GM23338 (cell line): Measurements from ENCODE around the gene EIF4G3. TPM values are rescaled to one million over a fixed set of nuclear protein-coding genes. Genes with fewer than 3 reads are reported as not detected.

ENCODE experiments used
- ATAC-seq: fragments of 200-7000 bp; cut with Tn5 transposase; 3 replicates; pipeline ENCODE4 v1.9.1; 2020
- DNase-seq: peaks from one replicate; pipeline ENCODE4 v3.0.0-alpha.2; 2015; ENCODE audit warnings: low spot score
- H2AFZ ChIP-seq: fragments of 200-600 bp; sonication (generic); 2 replicates; pipeline ENCODE4 v1.8.0; 2016; ENCODE audit warnings: antibody characterized with exemption, mild to moderate bottlenecking, moderate library complexity
- H3F3A ChIP-seq: fragments of 200-600 bp; sonication (generic); replicated peaks from 2 replicates; pipeline ENCODE4 v1.8.0; 2017; ENCODE audit warnings: antibody characterized with exemption, mixed run types, low read depth
- H3K27ac ChIP-seq: fragments of 200-600 bp; sonication (generic); 2 replicates; pipeline ENCODE4 v1.6.1; 2016; ENCODE audit warnings: low read depth
- H3K27me3 ChIP-seq: fragments of 200-600 bp; sonication (generic); 2 replicates; pipeline ENCODE4 v1.8.0; 2016; ENCODE audit warnings: mild to moderate bottlenecking, mixed run types, moderate library complexity; ENCODE audit not compliant: insufficient read depth
- H3K36me3 ChIP-seq: fragments of 200-600 bp; sonication (generic); 2 replicates; pipeline ENCODE4 v1.8.0; 2016; ENCODE audit warnings: mild to moderate bottlenecking; ENCODE audit not compliant: insufficient read depth
- H3K4me1 ChIP-seq: fragments of 200-600 bp; sonication (generic); 2 replicates; pipeline ENCODE4 v1.8.0; 2016; ENCODE audit warnings: mild to moderate bottlenecking, moderate library complexity; ENCODE audit not compliant: insufficient read depth
- H3K4me2 ChIP-seq: fragments of 200-600 bp; sonication (generic); 2 replicates; pipeline ENCODE4 v1.7.1; 2017; ENCODE audit warnings: mixed run types
- H3K4me3 ChIP-seq: fragments of 200-600 bp; sonication (generic); 2 replicates; pipeline ENCODE4 v1.6.1; 2016; ENCODE audit warnings: mixed run types
- H3K79me2 ChIP-seq: fragments of 200-600 bp; sonication (generic); replicated peaks from 2 replicates; pipeline ENCODE4 v1.8.0; 2017; ENCODE audit warnings: mild to moderate bottlenecking; ENCODE audit not compliant: insufficient read depth
- H3K9me2 ChIP-seq: fragments of 200-600 bp; sonication (generic); 2 replicates; pipeline ENCODE4 v1.8.0; 2017; ENCODE audit not compliant: insufficient read depth
- H4K20me1 ChIP-seq: fragments of 200-600 bp; sonication (generic); replicated peaks from 2 replicates; pipeline ENCODE4 v1.8.0; 2017; ENCODE audit warnings: mild to moderate bottlenecking; ENCODE audit not compliant: insufficient read depth
- H3K27ac Mint-ChIP-seq: 2 replicates; pipeline ENCODE4 v1.8.0; 2020; ENCODE audit warnings: inconsistent platforms, mild to moderate bottlenecking, moderate library complexity, mixed read lengths
- H3K27me3 Mint-ChIP-seq: 3 replicates; pipeline ENCODE4 v1.8.0; 2022; ENCODE audit warnings: low read depth, mild to moderate bottlenecking, moderate library complexity, mixed read lengths, inconsistent platforms; ENCODE audit not compliant: insufficient read depth, poor library complexity
- H3K36me3 Mint-ChIP-seq: 3 replicates; pipeline ENCODE4 v1.8.0; 2021; ENCODE audit warnings: low read depth, mild to moderate bottlenecking, inconsistent platforms, moderate library complexity, mixed read lengths
- H3K4me1 Mint-ChIP-seq: 3 replicates; pipeline ENCODE4 v1.8.0; 2020; ENCODE audit warnings: mild to moderate bottlenecking, inconsistent platforms, mixed read lengths
- H3K4me3 Mint-ChIP-seq: 3 replicates; pipeline ENCODE4 v1.8.0; 2021; ENCODE audit warnings: moderate library complexity, mild to moderate bottlenecking, inconsistent platforms, mixed read lengths
- H3K9me3 Mint-ChIP-seq: 3 replicates; pipeline ENCODE4 v1.8.0; 2020; ENCODE audit warnings: moderate library complexity, mild to moderate bottlenecking, inconsistent platforms, mixed read lengths
- EZH2phosphoT487 ChIP-seq: fragments of 200-600 bp; sonication (generic); IDR thresholded peaks from one replicate; pipeline ENCODE4 v1.8.1; 2018; ENCODE audit warnings: antibody characterized with exemption; ENCODE audit not compliant: unreplicated experiment
- NANOG ChIP-seq: IDR thresholded peaks from 2 replicates; pipeline ENCODE4 v1.6.1; 2016; ENCODE audit warnings: antibody characterized with exemption, borderline replicate concordance
- POLR2AphosphoS5 ChIP-seq: IDR thresholded peaks from 2 replicates; pipeline ENCODE4 v1.6.1; 2016; ENCODE audit warnings: antibody characterized with exemption, low read depth
- ZNF331 ChIP-seq: fragments of 250-450 bp; sonication (Bioruptor Pico); IDR thresholded peaks from 2 replicates; pipeline ENCODE4 v1.5.0; 2020; ENCODE audit warnings: low read depth, mild to moderate bottlenecking, moderate library complexity
- polyA plus RNA-seq: library from polyadenylated mRNA; unstranded; fragments of >200 nt; fragmentation: Nextera tagmentation; extraction: Ambion mirVana; gene quantifications from 2 replicates; pipeline ENCODE4 v1.2.1, GENCODE V29; 2016
- total RNA-seq: library from RNA; depleted of rRNA; stranded (reverse); fragments of >200 nt; shearing (Covaris generic); gene quantifications from 2 replicates; pipeline ENCODE4 v1.2.3, GENCODE V29; 2014
- TF ChIP-seq, protein P1 (sequence below), 2 experiments: fragments of 200-600 bp in 1 of 2; sonication (generic) in 1 of 2; conservative IDR thresholded peaks; 2 replicates each; pipeline versions ENCODE4 v1.5.1 to v1.6.1; 2016 to 2017; ENCODE audit warnings: antibody characterized with exemption in 2 of 2, low read depth in 2 of 2, mild to moderate bottlenecking in 2 of 2, moderate library complexity in 1 of 2
- TF ChIP-seq, protein P2 (sequence below): IDR thresholded peaks from one replicate; pipeline ENCODE4 v1.6.1; 2018; ENCODE audit warnings: antibody characterized with exemption; ENCODE audit not compliant: unreplicated experiment

EIF4G3 gene
- total and polyA plus RNA-seq, 2 experiments from 2014 or later = 37.9 to 68.1 TPM

DNA sequence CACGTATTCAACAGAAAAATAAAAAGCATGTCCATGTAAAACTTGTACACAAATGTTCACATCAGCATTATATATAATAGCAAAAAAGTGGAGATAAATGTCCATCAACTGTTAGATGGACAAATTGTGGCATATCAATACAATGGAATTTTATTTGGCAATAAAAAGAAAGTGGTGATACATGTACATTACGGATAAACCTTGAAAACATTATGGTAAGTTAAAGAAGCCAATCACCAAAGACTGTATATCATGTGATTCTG is 76.9 kb downstream of the EIF4G3 start:
- peaks cover 24% of the 10 kb centered on the region for H3K36me3 Mint-ChIP-seq
- TF ChIP-seq NANOG (no peak), EZH2phosphoT487 (no peak), ZNF331 (CRISPR knock-in tag) (no peak)
- TF ChIP-seq, protein P1, sequence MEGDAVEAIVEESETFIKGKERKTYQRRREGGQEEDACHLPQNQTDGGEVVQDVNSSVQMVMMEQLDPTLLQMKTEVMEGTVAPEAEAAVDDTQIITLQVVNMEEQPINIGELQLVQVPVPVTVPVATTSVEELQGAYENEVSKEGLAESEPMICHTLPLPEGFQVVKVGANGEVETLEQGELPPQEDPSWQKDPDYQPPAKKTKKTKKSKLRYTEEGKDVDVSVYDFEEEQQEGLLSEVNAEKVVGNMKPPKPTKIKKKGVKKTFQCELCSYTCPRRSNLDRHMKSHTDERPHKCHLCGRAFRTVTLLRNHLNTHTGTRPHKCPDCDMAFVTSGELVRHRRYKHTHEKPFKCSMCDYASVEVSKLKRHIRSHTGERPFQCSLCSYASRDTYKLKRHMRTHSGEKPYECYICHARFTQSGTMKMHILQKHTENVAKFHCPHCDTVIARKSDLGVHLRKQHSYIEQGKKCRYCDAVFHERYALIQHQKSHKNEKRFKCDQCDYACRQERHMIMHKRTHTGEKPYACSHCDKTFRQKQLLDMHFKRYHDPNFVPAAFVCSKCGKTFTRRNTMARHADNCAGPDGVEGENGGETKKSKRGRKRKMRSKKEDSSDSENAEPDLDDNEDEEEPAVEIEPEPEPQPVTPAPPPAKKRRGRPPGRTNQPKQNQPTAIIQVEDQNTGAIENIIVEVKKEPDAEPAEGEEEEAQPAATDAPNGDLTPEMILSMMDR (conservative IDR thresholded peaks at IDR 0.05; ENCODE audit: low read depth in 2 of 2) = no peak
- TF ChIP-seq, protein P2, sequence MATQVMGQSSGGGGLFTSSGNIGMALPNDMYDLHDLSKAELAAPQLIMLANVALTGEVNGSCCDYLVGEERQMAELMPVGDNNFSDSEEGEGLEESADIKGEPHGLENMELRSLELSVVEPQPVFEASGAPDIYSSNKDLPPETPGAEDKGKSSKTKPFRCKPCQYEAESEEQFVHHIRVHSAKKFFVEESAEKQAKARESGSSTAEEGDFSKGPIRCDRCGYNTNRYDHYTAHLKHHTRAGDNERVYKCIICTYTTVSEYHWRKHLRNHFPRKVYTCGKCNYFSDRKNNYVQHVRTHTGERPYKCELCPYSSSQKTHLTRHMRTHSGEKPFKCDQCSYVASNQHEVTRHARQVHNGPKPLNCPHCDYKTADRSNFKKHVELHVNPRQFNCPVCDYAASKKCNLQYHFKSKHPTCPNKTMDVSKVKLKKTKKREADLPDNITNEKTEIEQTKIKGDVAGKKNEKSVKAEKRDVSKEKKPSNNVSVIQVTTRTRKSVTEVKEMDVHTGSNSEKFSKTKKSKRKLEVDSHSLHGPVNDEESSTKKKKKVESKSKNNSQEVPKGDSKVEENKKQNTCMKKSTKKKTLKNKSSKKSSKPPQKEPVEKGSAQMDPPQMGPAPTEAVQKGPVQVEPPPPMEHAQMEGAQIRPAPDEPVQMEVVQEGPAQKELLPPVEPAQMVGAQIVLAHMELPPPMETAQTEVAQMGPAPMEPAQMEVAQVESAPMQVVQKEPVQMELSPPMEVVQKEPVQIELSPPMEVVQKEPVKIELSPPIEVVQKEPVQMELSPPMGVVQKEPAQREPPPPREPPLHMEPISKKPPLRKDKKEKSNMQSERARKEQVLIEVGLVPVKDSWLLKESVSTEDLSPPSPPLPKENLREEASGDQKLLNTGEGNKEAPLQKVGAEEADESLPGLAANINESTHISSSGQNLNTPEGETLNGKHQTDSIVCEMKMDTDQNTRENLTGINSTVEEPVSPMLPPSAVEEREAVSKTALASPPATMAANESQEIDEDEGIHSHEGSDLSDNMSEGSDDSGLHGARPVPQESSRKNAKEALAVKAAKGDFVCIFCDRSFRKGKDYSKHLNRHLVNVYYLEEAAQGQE = no peak
- Histone ChIP-seq H2AFZ (no peak overlapping the region), H3K9me2 (no peaks in the 10 kb centered on the region), H3K4me3 (no peak overlapping the region), H3K4me1 (peaks cover 13% of the 10 kb centered on the region), H3K27ac (no peak overlapping the region), H4K20me1 (peaks cover 7% of the 10 kb centered on the region; the same call in 1 of the 2 replicates), H3K79me2 (peaks cover 83% of the 10 kb centered on the region), H3K36me3 (no peaks in the 10 kb centered on the region; the same call in 1 of the 2 replicates), H3K27me3 (no peaks in the 10 kb centered on the region), H3F3A (no peaks in the 10 kb centered on the region), H3K4me2 (no peak overlapping the region)
- H3K4me1 Mint-ChIP-seq = peaks cover 14% of the 10 kb centered on the region
- DNase-seq (no peak), ATAC-seq (no peak)
- H3K4me3 Mint-ChIP-seq = no peak overlapping the region
- no peaks in the 10 kb centered on the region for H3K27me3 Mint-ChIP-seq
- H3K27ac Mint-ChIP-seq = no peak overlapping the region
- peaks cover 4% of the 10 kb centered on the region; the same call in 2 of the 3 replicates for H3K9me3 Mint-ChIP-seq

DNA sequence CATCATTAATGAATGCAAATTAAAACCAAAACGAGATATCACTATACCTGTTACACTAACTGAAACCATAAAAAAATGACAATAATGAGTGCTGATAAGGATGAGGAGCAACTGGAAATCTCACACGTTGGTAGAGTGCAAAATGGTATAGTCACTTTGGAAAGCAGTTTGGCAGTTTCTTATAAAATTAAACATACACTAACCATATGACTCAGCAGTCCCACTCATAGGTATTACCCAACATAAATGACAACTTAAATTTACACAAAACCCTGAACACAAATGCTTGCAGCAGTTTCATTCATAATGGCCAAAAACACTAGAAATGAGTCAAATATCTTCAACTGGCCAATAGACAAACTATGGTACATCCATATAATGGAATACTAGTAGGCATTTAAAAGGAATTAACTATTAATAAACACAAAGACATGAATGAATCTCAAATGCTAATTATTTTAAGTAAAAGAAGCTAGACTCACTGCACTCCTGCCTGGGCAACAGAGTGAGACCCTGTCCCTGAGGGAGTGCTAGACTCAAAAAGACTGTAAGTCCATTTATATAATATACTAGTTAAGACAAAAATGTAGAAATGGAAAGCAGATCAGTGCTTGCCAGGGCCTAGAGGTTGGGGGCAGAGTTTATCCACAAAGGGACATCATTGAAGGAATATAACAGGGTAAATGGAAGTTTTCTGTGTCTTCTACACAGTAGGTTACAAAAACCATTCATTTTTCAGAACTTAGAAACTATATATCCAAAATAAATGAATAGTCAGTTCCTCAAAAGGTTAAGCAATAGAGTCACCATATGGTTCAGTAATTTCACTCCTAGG is 77.4 kb downstream of the EIF4G3 start:
- H3K27me3 ChIP-seq = no peaks in the 10 kb centered on the region
- H3K79me2 ChIP-seq = peaks cover 80% of the 10 kb centered on the region
- H3K36me3 Mint-ChIP-seq = peaks cover 27% of the 10 kb centered on the region; the same call in 2 of the 3 replicates
- H3K27ac Mint-ChIP-seq = no peak overlapping the region
- peaks cover 13% of the 10 kb centered on the region for H3K4me1 ChIP-seq
- no peak overlapping the region for H2AFZ ChIP-seq
- DNase-seq (no peak), ATAC-seq (no peak)
- peaks cover 4% of the 10 kb centered on the region; the same call in 2 of the 3 replicates for H3K9me3 Mint-ChIP-seq
- peaks cover 14% of the 10 kb centered on the region for H3K4me1 Mint-ChIP-seq
- H3F3A ChIP-seq = no peaks in the 10 kb centered on the region
- H3K4me3 Mint-ChIP-seq = no peak overlapping the region
- H3K9me2 ChIP-seq = no peaks in the 10 kb centered on the region
- H3K36me3 ChIP-seq = no peaks in the 10 kb centered on the region; the same call in 1 of the 2 replicates
- H3K4me2 ChIP-seq = no peak overlapping the region
- no peak overlapping the region for H3K27ac ChIP-seq
- H3K27me3 Mint-ChIP-seq = no peaks in the 10 kb centered on the region
- H3K4me3 ChIP-seq = no peak overlapping the region
- H4K20me1 ChIP-seq = peaks cover 7% of the 10 kb centered on the region; the same call in 1 of the 2 replicates
- TF ChIP-seq POLR2AphosphoS5 (no peak), NANOG (no peak)
- TF ChIP-seq, protein P1 (conservative IDR thresholded peaks at IDR 0.05; ENCODE audit: low read depth in 2 of 2) = no peak
